Esophagus muscularis mucosa (tissue), 4 donors: ENCODE measurements around the gene SPON1. TPM values are rescaled to one million over a fixed set of nuclear protein-coding genes. Genes with fewer than 3 reads are reported as not detected.

Source experiments
- DNase-seq: peaks from one replicate; pipeline ENCODE4 v3.0.0-alpha.2; 2017; ENCODE audit errors: extremely low spot score
- H3K27ac ChIP-seq, 4 donors: fragments of 200-600 bp; sonication (generic); replicated peaks in 1 of 4; 1 replicate in 3 of 4; 2 replicates in 1 of 4; pipeline ENCODE4 v1.5.1; 2016 to 2019; ENCODE audit warnings: mild to moderate bottlenecking in 1 of 4
- H3K27me3 ChIP-seq, 4 donors: fragments of 200-600 bp; sonication (generic); one replicate each; pipeline versions ENCODE4 v1.5.1 to v1.6.0; 2016 to 2019
- H3K36me3 ChIP-seq, 4 donors: fragments of 200-600 bp; sonication (generic); one replicate each; pipeline ENCODE4 v1.5.1; 2016 to 2019
- H3K4me1 ChIP-seq, 4 donors: fragments of 200-600 bp; sonication (generic); one replicate each; pipeline ENCODE4 v1.5.1; 2016 to 2019
- H3K4me3 ChIP-seq, 4 donors: fragments of 200-600 bp; sonication (generic); 1 replicate in 2 of 4; 2 replicates in 2 of 4; pipeline ENCODE4 v1.5.1; 2016 to 2019; ENCODE audit warnings: mild to moderate bottlenecking in 4 of 4, moderate library complexity in 1 of 4
- H3K9me3 ChIP-seq, 4 donors: fragments of 200-600 bp; sonication (generic); 1 replicate in 3 of 4; 2 replicates in 1 of 4; pipeline ENCODE4 v1.5.1; 2016 to 2019
- EP300 ChIP-seq: sonication (generic); formaldehyde crosslinking; IDR thresholded peaks from one replicate; pipeline ENCODE4 v1.6.1; 2017; ENCODE audit warnings: antibody characterized with exemption
- POLR2A ChIP-seq: fragments of 450-650 bp; IDR thresholded peaks from one replicate; pipeline ENCODE4 v1.6.1; 2017; ENCODE audit warnings: antibody characterized with exemption, moderate library complexity, mild to moderate bottlenecking, low read depth
- POLR2AphosphoS5 ChIP-seq, 2 donors: sonication (generic); formaldehyde crosslinking; IDR thresholded peaks; one replicate each; pipeline ENCODE4 v1.6.1; 2017; ENCODE audit warnings: antibody characterized with exemption in 2 of 2
- WGBS: methylation state at CpG from one replicate; pipeline ENCODE4 v1.1.5; 2018; 5-methylcytosine and 5-hydroxymethylcytosine counted together
- intact Hi-C: fragments of 100-400 bp; cut with DNase I; formaldehyde crosslinking; loops from one replicate; pipeline ENCODE4 v1.15.1; 2023
- total RNA-seq, 4 donors: library from RNA; depleted of rRNA; stranded (reverse); fragments of >200 nt; gene quantifications; one replicate each; pipeline versions ENCODE4 v1.1.0 to v1.2.1, GENCODE V29; 2016
- TF ChIP-seq, protein P1 (sequence below), 3 experiments: fragments of 200-600 bp in 2 of 3; fragments of 450-650 bp in 1 of 3; sonication (generic) in 2 of 3; IDR thresholded peaks; one replicate each; pipeline ENCODE4 v1.5.1; 2017 to 2019; ENCODE audit warnings: antibody characterized with exemption in 3 of 3, mild to moderate bottlenecking in 2 of 3, moderate library complexity in 1 of 3

Gene SPON1
- total RNA-seq, 4 donors from 2014 or later = 12.5 to 25.2 (median 19.2) TPM

DNA sequence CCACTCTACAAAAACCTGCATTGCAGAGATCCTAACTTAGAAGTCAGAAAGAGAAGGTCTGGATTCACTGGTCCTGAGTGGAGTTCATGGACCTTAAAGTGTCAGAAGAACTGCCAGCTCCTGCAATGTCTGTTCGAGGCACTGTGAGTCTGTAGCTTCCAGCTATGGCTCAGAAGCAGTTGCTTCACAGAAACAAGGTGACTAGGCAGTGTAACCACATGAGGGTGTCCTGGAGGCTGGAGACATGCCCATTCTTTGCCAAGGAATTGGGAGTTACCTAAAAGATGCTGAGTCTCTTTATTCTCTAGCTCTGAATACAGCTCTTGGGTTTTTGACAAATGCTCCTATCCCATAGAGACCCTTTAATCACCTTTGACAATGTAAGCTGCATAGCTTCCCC is 130.5 kb downstream of the SPON1 start:
- WGBS = no CpG with 5 or more reads among the region's 1 CpG
- Histone ChIP-seq H3K36me3 (no peaks in the 10 kb centered on the region), H3K4me3 (no peak overlapping the region), H3K27ac (no peak overlapping the region), H3K9me3 (no peaks in the 10 kb centered on the region), H3K4me1 (peaks cover 0 to 8% (median 4%) of the 10 kb centered on the region in 4 donors), H3K27me3 (no peaks in the 10 kb centered on the region)
- no peak for TF ChIP-seq POLR2AphosphoS5 (IDR thresholded peaks at IDR 0.05)
- no peak for TF ChIP-seq POLR2A
- no peak for TF ChIP-seq EP300
- TF ChIP-seq, protein P1, sequence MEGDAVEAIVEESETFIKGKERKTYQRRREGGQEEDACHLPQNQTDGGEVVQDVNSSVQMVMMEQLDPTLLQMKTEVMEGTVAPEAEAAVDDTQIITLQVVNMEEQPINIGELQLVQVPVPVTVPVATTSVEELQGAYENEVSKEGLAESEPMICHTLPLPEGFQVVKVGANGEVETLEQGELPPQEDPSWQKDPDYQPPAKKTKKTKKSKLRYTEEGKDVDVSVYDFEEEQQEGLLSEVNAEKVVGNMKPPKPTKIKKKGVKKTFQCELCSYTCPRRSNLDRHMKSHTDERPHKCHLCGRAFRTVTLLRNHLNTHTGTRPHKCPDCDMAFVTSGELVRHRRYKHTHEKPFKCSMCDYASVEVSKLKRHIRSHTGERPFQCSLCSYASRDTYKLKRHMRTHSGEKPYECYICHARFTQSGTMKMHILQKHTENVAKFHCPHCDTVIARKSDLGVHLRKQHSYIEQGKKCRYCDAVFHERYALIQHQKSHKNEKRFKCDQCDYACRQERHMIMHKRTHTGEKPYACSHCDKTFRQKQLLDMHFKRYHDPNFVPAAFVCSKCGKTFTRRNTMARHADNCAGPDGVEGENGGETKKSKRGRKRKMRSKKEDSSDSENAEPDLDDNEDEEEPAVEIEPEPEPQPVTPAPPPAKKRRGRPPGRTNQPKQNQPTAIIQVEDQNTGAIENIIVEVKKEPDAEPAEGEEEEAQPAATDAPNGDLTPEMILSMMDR (IDR thresholded peaks at IDR 0.05) = no peak
- intact Hi-C loops = no loop called here
- no peak for DNase-seq

DNA sequence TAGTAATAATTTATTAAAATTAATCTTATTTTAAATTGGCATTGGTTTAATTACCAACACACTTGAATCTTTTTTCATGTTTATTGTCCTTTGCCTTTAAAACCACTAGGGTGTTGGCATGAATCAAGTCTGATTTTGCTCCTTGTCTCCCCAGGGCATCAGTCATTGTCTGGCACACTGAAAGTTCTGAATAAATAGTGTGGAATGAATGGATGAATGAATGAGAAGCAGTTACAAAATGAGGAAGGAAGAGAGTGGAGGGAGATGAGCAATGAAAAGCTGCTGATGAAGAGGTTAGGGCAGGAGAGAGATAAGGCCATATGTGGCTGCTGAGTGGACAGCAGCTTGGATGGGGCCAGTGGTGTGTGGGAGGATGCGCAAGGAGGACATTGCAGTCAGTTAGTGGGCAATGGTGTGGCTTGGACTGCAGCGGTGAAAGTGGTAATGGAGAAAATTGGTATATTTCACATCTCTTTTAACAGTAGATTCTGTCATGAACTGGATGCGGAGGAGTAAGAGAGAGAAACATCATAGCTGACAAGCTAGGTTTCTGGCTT is 132.0 kb downstream of the SPON1 start:
- intact Hi-C loops = no loop called here
- Histone ChIP-seq H3K9me3 (no peaks in the 10 kb centered on the region), H3K4me3 (no peak overlapping the region), H3K27me3 (no peaks in the 10 kb centered on the region), H3K36me3 (no peaks in the 10 kb centered on the region), H3K4me1 (peaks cover 0 to 8% (median 4%) of the 10 kb centered on the region in 4 donors), H3K27ac (no peak overlapping the region)
- TF ChIP-seq POLR2A (no peak), POLR2AphosphoS5 (IDR thresholded peaks at IDR 0.05) (no peak), EP300 (no peak)
- TF ChIP-seq, protein P1 (IDR thresholded peaks at IDR 0.05) = no peak
- no peak for DNase-seq
- WGBS = 98% methylated on average over 3 of the region's 3 CpGs

GRCh38 chr11:14095882-14096281 is 133.4 kb downstream of the SPON1 start:
- intact Hi-C loops = no loop called here
- no peak for TF ChIP-seq EP300
- TF ChIP-seq, protein P1 (IDR thresholded peaks at IDR 0.05) = no peak
- TF ChIP-seq POLR2AphosphoS5 (IDR thresholded peaks at IDR 0.05) = no peak
- no peak for TF ChIP-seq POLR2A
- Histone ChIP-seq H3K4me3 (no peak overlapping the region), H3K9me3 (no peaks in the 10 kb centered on the region), H3K27ac (no peak overlapping the region), H3K36me3 (no peaks in the 10 kb centered on the region), H3K27me3 (no peaks in the 10 kb centered on the region), H3K4me1 (peaks cover 0 to 8% (median 4%) of the 10 kb centered on the region in 4 donors)
- no peak for DNase-seq
- WGBS = 84% methylated on average over 1 of the region's 1 CpG

DNA sequence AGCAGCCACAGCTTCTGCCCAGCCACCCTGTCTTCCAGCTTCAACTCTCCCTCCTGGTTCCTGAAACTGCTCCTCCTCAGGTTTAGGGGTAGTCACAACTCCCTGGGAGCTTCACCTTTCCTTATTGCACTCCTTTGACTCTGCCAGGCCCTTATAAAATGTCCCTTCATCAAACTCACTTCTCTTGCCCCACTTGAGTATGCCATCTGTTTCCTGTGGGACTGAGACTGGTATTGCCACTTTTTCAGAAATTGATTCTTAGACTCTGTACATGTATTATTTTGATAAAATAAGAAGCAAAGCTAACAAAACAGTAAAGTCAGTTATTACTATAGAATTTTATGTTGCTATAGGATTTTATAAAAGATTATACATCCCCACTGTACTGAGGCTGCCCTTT is 134.1 kb downstream of the SPON1 start:
- intact Hi-C loops = no loop called here
- H3K27ac ChIP-seq = no peak overlapping the region
- H3K4me3 ChIP-seq = no peak overlapping the region

More for the DNA sequence above, 134.1 kb downstream of the SPON1 start:
- Histone ChIP-seq H3K9me3 (no peaks in the 10 kb centered on the region), H3K4me1 (peaks cover 0 to 8% (median 4%) of the 10 kb centered on the region in 4 donors), H3K36me3 (no peaks in the 10 kb centered on the region), H3K27me3 (no peaks in the 10 kb centered on the region)
- no peak for DNase-seq
- TF ChIP-seq EP300 = no peak
- no peak for TF ChIP-seq POLR2A
- TF ChIP-seq, protein P1 (IDR thresholded peaks at IDR 0.05) = no peak
- TF ChIP-seq POLR2AphosphoS5 (IDR thresholded peaks at IDR 0.05) = no peak
